Motor neuron (in vitro differentiated cells): ENCODE measurements around the gene GNG3. TPM values are rescaled to one million over a fixed set of nuclear protein-coding genes. Genes with fewer than 3 reads are reported as not detected.
"Not testable (repeated sequence)": the region's sequence is repeated elsewhere in the genome, so short reads cannot be mapped to it uniquely, and the experiment has no call there.

ENCODE experiments used
- ATAC-seq, 8 experiments: fragments of 200-7000 bp; cut with Tn5 transposase; replicated peaks in 6 of 8; 2 replicates each; pipeline ENCODE4 v1.8.0; 2021; ENCODE audit warnings: mild to moderate bottlenecking in 8 of 8, moderate library complexity in 8 of 8
- H3K27ac ChIP-seq, 2 donors: fragments of 250-450 bp; sonication (Bioruptor Pico); 2 replicates each; pipeline ENCODE4 v1.9.0; 2021; ENCODE audit warnings: antibody characterized with exemption in 2 of 2, mild to moderate bottlenecking in 2 of 2, moderate library complexity in 1 of 2
- H3K4me1 ChIP-seq, 2 donors: fragments of 250-450 bp; sonication (Bioruptor Pico); replicated peaks in 1 of 2; 2 replicates each; pipeline ENCODE4 v1.6.1; 2021; ENCODE audit warnings: antibody characterized with exemption in 2 of 2, mild to moderate bottlenecking in 2 of 2, moderate library complexity in 1 of 2
- H3K4me3 ChIP-seq, 5 donors: fragments of 250-450 bp; sonication (Bioruptor Pico); 2 replicates each; pipeline ENCODE4 v1.9.0; 2021; ENCODE audit warnings: antibody characterized with exemption in 5 of 5, mild to moderate bottlenecking in 5 of 5, moderate library complexity in 4 of 5
- WGBS, 10 experiments: fragments of 450-650 bp; shearing (Covaris generic); methylation state at CpG; one replicate each; pipeline ENCODE4 v1.0.0; 2022; 5-methylcytosine and 5-hydroxymethylcytosine counted together
- in situ Hi-C, 9 experiments: fragments of 400-800 bp; cut with MboI; loops; one replicate each; pipeline ENCODE4 v1.15.0; 2021; ENCODE audit warnings: low sequenced_read_pairs in 9 of 9, low pct_unique_long_range_greater_than_20kb in 2 of 9; ENCODE audit not compliant: unreplicated experiment in 9 of 9
- total RNA-seq, 8 experiments: library from RNA; unstranded; fragments of 300-600 nt; gene quantifications; 2 replicates each; pipeline versions ENCODE4 v1.2.3 to v1.2.4, GENCODE V29; 2022

The GNG3 gene
- total RNA-seq, 8 experiments from 2014 or later, result 0.61 to 171 (median 111) TPM

DNA sequence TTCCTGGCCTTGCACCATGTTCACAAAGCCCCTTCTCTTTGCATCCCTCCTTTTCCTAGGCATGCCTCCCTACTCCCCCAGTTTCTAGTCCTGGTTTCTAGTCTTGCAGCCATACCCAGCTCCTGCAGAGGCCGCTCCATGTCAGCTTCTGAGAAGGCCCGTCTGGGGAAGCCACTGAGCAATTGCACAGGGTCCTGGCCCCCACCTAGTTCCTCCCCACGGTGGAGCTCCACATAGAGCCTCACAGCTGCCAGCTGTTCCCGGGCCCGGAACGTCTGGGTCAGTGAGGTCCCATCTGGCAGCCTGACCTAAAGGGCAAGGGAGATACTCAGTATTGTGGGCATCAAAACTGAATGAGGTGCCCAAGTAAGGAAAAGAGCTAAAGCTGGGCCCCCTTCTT, 30.8 kb upstream of the GNG3 start:
- Histone ChIP-seq H3K4me3 (no peak overlapping the region), H3K4me1 (peaks cover 16 to 18% of the 10 kb centered on the region in 2 donors), H3K27ac (no peak overlapping the region)
- 0 to 48% (median 38%) methylated on average over 2 of the region's 6 CpGs; no CpG with 5 or more reads in 7 of the 10 experiments for WGBS, 10 experiments
- in situ Hi-C loops, result no loop called here
- ATAC-seq, result no peak

DNA sequence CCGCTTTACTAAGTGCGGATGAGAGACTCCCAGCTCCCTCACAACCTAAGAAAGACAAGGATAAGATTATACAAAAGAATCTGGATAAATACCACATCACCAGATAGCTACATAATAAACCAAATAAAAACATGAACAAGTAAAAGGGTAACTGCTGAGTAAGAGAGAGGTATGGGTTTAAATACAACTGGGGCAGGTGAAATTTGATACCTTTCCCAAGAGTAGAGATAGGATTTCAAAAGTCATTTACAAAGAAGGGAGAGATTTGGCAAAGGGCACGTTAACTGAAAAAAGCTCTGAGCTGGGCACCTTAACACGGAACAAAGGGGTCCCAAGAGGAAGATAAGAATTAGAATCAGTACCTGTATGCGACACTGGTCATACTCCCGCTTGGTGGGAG, 30.3 kb upstream of the GNG3 start:
- ATAC-seq, result no peak
- H3K4me1 ChIP-seq, result peaks cover 16 to 18% of the 10 kb centered on the region in 2 donors
- H3K27ac ChIP-seq, result no peak overlapping the region
- in situ Hi-C loops, result no loop called here
- 56 to 100% (median 81%) methylated on average over 2 to 6 of the region's 6 CpGs; no CpG with 5 or more reads in 3 of the 10 experiments for WGBS, 10 experiments
- no peak overlapping the region for H3K4me3 ChIP-seq

DNA sequence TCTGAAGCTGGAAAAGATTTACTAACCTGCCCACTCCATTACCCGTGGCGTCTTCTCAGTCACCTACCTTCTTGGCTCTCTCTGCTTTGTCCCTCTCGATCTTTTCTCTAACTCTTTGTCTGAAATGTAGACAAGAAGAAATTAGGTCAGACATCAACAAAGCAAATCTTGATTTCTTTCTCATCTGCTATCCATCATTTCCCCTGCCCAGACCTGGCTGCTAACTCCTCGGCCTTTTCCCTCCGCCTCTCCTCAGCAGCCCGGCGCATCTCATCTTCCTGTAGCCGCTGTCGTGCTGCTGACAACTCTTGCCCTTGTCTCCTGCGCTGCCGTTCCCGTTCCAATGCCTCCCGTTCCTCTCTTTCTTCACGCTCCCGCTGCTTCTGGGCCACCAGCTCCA, 29.8 kb upstream of the GNG3 start:
- no peak for ATAC-seq
- in situ Hi-C loops, result no loop called here
- H3K27ac ChIP-seq, result no peak overlapping the region
- peaks cover 14 to 15% of the 10 kb centered on the region in 2 donors for H3K4me1 ChIP-seq
- WGBS, 10 experiments, result 58 to 96% (median 82%) methylated on average over 4 to 15 of the region's 15 CpGs; no CpG with 5 or more reads in 2 of the 10 experiments
- peak overlapping the region in 3 of 5 donors; percentile 71 to 100 (median 99) for H3K4me3 ChIP-seq

DNA sequence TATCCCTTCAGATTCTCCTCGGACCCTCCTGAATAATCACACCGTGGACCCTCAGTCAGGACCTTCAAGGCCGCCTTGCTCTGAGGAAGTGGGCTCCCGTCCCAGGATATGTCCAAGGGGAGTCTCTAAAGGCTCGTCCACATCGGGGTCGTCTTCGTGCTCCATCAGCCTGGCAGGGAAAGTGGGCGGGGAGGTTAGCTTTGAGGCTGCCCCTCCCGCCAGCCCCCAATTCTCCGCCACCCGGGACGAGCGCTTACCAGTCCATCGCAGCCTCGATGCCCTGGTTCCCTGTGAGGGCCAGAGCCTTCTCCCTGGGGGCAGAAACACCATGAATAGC, 29.1 kb upstream of the GNG3 start:
- peak in 1 of 8 experiments; percentile 2 for ATAC-seq
- WGBS, 10 experiments, result 0 to 8% (median 2%) methylated on average over 1 to 7 of the region's 16 CpGs; no CpG with 5 or more reads in 6 of the 10 experiments
- in situ Hi-C loops, result no loop called here
- H3K27ac ChIP-seq, result peak overlapping the region; percentile 62 to 71
- peaks cover 10 to 12% of the 10 kb centered on the region in 2 donors for H3K4me1 ChIP-seq
- peak overlapping the region; percentile 71 to 100 (median 98) for H3K4me3 ChIP-seq

DNA sequence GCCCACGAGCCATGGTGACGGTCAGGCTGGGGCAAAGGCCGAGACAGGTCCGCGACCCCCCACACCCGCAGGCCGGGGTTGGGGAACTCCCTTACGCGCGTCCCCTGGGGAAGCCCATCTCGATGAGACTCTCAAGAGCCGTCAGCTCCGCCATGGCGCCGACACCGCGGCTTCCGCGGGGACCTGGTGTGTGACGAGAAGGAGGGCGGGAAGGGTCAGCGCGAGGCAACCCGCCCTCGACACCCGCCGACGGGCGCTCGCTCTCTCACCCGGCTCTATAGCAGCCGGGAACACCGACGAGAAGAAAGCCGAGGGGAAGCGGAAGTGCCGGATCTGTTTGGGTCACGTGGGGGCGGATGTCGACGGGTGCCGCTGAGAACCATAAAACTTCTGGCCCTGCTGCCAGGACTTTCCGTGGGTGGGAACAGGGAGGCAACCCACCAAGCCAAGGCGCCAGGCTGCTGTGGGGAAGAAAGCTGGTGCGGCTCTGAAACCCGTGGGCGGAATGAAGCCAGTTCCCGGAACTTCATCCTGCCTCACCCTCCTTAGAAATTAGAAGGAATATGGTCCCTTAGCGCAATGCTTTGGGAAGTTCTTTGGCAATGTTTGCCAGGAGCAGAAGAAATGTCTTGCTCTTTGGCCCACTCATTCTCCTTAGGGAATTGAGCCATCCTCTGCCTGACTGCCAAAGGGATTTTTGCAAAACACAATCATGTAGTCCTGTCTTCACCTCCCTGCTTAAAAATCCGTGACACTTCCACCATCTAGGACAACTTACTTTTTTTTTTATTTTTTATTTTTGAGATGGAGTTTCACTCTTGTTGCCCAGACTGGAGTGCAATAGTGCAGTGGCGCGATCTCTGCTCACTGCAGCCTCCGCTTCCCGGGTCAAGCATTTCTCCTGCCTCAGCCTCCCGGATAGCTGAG, 28.4 kb upstream of the GNG3 start, which contains the start of gene UBXN1:
Gene UBXN1, minus strand, starts transcription at position 304 of the 927 bp plus-strand sequence. Its CDS starts 150 bp downstream, at position 154.
- Histone ChIP-seq H3K4me1 (peaks cover 10 to 12% of the 10 kb centered on the region in 2 donors), H3K4me3 (peak within 1 kb of the TSS; percentile 71 to 100 (median 98)), H3K27ac (peak within 1 kb of the TSS; percentile 62 to 71)
- 0 to 90% (median 16%) methylated on average over 2 to 31 of the region's 55 CpGs for WGBS, 10 experiments
- in situ Hi-C loops, result no loop called here
- peak; percentile 77 to 92 (median 90) for ATAC-seq

DNA sequence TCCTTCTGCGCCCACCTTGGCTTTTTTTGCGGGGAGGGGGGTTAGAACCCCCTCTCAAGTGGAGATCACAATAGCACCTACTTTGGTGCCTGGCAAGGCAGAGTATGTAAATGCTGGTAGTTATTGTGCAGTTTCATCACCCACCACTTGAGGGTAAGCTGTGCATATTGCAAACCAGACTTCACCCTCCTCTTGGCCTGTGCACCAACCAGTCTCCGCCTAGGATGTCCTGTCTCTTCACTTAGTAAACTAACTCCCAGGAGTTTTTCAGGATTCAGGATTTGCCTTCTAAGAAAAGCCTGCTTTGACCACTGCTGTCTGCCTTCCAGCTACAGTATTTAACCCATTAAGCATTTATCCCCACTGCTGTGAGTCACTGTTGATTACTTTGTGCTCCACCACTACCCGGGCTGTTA, 26.6 kb upstream of the GNG3 start:
- Histone ChIP-seq H3K4me1 (peaks cover 10 to 12% of the 10 kb centered on the region in 2 donors), H3K4me3 (no peak overlapping the region), H3K27ac (no peak overlapping the region)
- 17 to 86% (median 79%) methylated on average over 1 to 4 of the region's 4 CpGs; no CpG with 5 or more reads in 2 of the 10 experiments for WGBS, 10 experiments
- in situ Hi-C loops, result no loop called here
- peak; percentile 61 to 82 (median 66) for ATAC-seq

DNA sequence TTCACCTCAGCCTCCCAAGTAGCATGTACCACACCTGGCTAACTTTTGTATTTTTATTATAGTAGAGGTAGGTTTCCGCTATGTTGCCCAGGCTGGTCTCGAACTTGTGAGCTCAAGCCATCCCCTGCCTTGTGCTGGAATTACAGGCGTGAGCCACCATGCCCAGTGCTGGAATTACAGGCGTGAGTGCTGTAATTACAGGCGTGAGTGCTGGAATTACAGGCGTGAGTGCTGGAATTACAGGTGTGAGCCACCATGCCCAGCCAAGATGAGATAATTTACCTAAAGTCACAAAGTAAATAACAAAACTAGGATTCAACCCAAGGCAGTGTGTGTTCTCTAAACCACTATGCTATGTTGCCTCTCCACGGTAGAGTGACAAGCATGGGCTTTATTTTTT, 25.0 kb upstream of the GNG3 start:
- 72 to 100% (median 93%) methylated on average over 1 to 5 of the region's 7 CpGs; no CpG with 5 or more reads in 1 of the 10 experiments for WGBS, 10 experiments
- no peak for ATAC-seq
- in situ Hi-C loops, result no loop called here
- Histone ChIP-seq H3K27ac (no peak overlapping the region), H3K4me3 (no peak overlapping the region), H3K4me1 (peaks cover 10 to 12% of the 10 kb centered on the region in 2 donors)

DNA sequence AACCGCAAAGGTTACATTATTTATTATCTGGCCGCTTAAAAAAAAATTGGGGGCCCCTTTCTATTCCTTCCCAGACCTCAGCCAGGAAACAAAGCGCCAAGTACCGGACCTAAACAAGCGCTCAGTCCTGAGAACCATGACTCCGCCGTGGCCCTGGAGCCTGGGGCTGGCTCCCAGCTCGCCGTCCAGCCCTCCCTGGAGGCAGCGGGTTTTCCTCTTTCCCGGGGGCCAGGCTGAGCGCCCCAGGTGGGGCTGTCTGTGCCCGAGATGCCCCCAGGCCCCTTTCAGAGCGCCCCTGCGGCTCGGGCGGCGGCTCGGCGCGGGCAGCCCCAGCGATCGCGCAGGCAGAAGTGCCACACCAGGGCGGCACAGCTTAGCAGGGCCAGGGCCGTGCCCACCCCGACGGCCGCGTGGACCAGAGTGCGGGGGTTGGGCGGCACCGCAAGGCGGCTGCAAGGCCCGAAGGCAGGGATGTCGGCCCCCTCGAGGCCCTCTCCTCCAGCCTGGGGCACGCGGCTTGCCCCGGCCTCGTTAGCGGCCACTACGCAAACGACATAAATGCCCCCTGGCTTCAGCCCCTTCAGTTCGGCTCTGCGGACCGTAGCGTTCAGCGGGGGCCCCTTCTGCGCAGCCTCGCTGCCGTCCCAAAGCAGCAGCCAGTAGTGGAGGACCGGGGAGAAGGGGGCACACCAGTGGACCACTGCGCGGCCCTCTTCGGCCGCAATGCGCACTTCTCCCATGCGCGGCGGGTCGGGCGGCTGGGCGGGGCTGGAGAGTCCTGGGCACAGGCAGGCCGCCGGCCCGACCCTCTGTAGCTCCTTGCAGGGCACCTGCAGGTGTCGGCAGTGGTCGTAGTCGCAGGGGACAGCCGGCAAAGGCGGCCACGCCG, 19.7 kb upstream of the GNG3 start:
- Histone ChIP-seq H3K4me1 (no peaks in the 10 kb centered on the region), H3K4me3 (no peak overlapping the region), H3K27ac (no peak overlapping the region)
- ATAC-seq, result peak in 7 of 8 experiments; percentile 6 to 45 (median 24)
- WGBS, 10 experiments, result 44 to 100% (median 86%) methylated on average over 1 to 24 of the region's 74 CpGs; no CpG with 5 or more reads in 1 of the 10 experiments
- in situ Hi-C loops, result no loop called here

DNA sequence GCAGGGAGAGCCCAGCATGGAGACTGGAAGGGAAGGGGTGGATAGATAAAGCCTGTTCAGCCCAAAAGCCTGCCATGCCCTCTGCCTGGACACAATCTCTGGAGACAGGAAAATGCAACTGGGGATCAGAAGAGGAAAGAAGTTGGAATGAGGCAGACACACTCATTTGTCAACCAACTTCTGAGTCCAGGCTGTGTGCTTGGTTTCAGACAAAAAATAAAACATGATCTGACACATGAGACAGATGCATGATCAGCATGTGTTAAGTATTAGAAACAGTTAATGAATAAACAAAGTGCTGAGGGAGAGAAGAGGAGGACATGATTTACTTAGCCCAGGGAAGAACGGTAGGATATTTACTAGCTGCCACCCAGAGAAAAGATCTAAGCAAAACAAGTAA, 19.0 kb upstream of the GNG3 start:
- WGBS, 10 experiments, result 0 to 60% (median 25%) methylated on average over 1 of the region's 1 CpG; no CpG with 5 or more reads in 3 of the 10 experiments
- Histone ChIP-seq H3K4me3 (no peak overlapping the region), H3K27ac (no peak overlapping the region), H3K4me1 (no peaks in the 10 kb centered on the region)
- peak in 3 of 8 experiments; percentile 17 to 32 (median 28) for ATAC-seq
- in situ Hi-C loops, result no loop called here

DNA sequence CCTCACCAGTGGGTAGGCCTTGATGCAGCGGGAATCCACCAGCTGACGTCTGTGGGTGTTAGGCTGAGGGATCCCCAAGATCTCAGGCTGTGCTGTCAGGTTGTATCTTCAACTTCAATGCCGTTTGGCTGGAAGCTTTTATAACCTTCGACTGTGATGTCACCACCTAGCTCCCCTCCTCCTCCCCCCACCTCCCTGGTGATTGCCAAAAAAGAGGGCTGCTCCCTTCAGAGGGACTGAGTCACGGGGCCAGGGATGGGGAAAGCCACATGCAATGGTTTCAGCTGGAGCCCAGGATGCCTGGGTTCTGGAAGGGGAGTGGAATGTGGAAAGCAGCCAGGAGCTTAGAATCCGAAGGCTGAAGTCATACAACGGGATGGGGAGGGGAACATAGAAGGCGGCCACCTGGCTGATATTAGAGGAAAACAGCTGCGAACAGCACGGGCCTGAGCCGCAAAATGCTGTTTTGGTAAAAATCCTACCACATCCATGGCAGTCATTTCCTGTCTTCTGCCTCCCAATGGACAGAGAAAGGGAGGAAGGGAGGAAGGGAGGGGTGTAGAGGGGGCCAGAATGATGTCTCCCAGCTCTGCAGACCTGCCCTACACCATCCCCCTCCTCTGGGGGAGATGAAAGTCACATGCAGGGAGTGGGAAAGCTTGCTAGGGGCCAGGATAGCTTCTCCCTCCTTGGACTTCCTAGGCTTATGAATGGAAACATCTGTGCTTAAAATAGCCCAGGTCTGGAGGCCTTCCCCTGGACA, 17.9 kb upstream of the GNG3 start, which contains the start of gene LRRN4CL:
Gene LRRN4CL, minus strand, starts transcription at position 110 of the 763 bp plus-strand sequence. CDS start 1,022 bp downstream, outside the sequence.
- peak; percentile 38 to 85 (median 72) for ATAC-seq

DNA sequence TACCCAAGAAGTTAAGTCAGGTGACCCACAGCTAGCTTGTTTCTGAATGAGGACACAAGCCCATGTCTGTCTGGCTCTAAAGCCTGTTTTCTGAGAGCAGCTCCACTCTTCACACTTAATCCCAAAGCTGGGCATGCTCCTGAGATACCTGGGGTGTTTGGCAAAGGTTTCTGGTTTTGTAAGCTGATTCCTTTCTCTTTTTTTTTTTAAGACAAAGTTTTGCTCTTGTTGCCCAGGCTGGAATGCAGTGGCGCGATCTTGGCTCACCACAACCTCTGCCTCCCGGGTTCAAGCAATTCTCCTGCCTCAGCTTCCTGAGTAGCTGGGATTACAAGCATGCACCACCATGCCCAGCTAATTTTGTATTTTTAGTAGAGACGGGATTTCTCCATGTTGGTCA, 13.9 kb upstream of the GNG3 start:
- H3K27ac ChIP-seq, ATAC-seq, H3K4me1 ChIP-seq, H3K4me3 ChIP-seq: not testable (repeated sequence)
- in situ Hi-C loops, result loop anchor here in 1 of 9 experiments (10.0 kb wide), 1 partner anchor 309 kb away; no protein-coding TSS in a partner anchor
- 90 to 100% (median 100%) methylated on average over 1 to 2 of the region's 4 CpGs; no CpG with 5 or more reads in 6 of the 10 experiments for WGBS, 10 experiments

More for the DNA sequence above, 17.9 kb upstream of the GNG3 start, which contains the start of gene LRRN4CL:
- WGBS, 10 experiments, result 0 to 100% (median 80%) methylated on average over 1 to 4 of the region's 11 CpGs; no CpG with 5 or more reads in 5 of the 10 experiments
- in situ Hi-C loops, result loop anchor here in 1 of 9 experiments (10.0 kb wide), 1 partner anchor 305 kb away; no protein-coding TSS in a partner anchor
- Histone ChIP-seq H3K27ac (no peak within 1 kb of the TSS), H3K4me1 (no peaks in the 10 kb centered on the region), H3K4me3 (no peak within 1 kb of the TSS)
